Measurements from ENCODE around the gene ANKDD1B.

ANKDD1B gene

GRCh38 chr5:75668977-75669689 is 57.9 kb downstream of the ANKDD1B start:
- H3K79me2 ChIP-seq (ENCODE audit: insufficient read depth, low read length) = no peaks in the 10 kb centered on the region
- H3K36me3 ChIP-seq (ENCODE audit: low read length) = peaks cover 5% of the 10 kb centered on the region; the same call in 1 of the 2 replicates
- H3K4me2 ChIP-seq (ENCODE audit: low read depth, low read length, poor library complexity, severe bottlenecking) = no peak overlapping the region
- H3K9ac ChIP-seq (ENCODE audit: low read length) = no peak overlapping the region
- H3K4me3 ChIP-seq (ENCODE audit: insufficient read depth, low read length, poor library complexity, severe bottlenecking) = no peak overlapping the region
- TF ChIP-seq CTCF (IDR thresholded peaks at IDR 0.05; ENCODE audit: insufficient read depth, low read length, poor library complexity, severe bottlenecking) = no peak
- no peaks in the 10 kb centered on the region for H3K9me2 ChIP-seq (replicated peaks; ENCODE audit: insufficient read depth, low read length)
- no peak overlapping the region for H3K27ac ChIP-seq (ENCODE audit: low read depth, low read length)
- H3K9me3 ChIP-seq (ENCODE audit: insufficient read depth, low read length) = no peaks in the 10 kb centered on the region
- H3K27me3 ChIP-seq (ENCODE audit: low read length) = no peaks in the 10 kb centered on the region
- H3F3A ChIP-seq (ENCODE audit: insufficient read depth) = no peaks in the 10 kb centered on the region
- H2AFZ ChIP-seq (ENCODE audit: low read depth, low read length, severe bottlenecking) = no peak overlapping the region
- no peaks in the 10 kb centered on the region for H4K20me1 ChIP-seq (ENCODE audit: low read depth, low read length)

GRCh38 chr5:75670577-75670976 is 59.3 kb downstream of the ANKDD1B start:
- H3K9ac ChIP-seq (ENCODE audit: low read length) = no peak overlapping the region

GRCh38 chr5:75671506-75671905 is 60.3 kb downstream of the ANKDD1B start:
- H4K20me1 ChIP-seq (ENCODE audit: low read depth, low read length) = no peaks in the 10 kb centered on the region
- H3F3A ChIP-seq (ENCODE audit: insufficient read depth) = no peaks in the 10 kb centered on the region
- no peak overlapping the region for H3K4me2 ChIP-seq (ENCODE audit: low read depth, low read length, poor library complexity, severe bottlenecking)
- no peak overlapping the region for H3K9ac ChIP-seq (ENCODE audit: low read length)
- H3K36me3 ChIP-seq (ENCODE audit: low read length) = peaks cover 5% of the 10 kb centered on the region; the same call in 1 of the 2 replicates
- no peak overlapping the region for H2AFZ ChIP-seq (ENCODE audit: low read depth, low read length, severe bottlenecking)
- H3K9me3 ChIP-seq (ENCODE audit: insufficient read depth, low read length) = no peaks in the 10 kb centered on the region
- no peak overlapping the region for H3K4me3 ChIP-seq (ENCODE audit: insufficient read depth, low read length, poor library complexity, severe bottlenecking)
- no peak for TF ChIP-seq CTCF (IDR thresholded peaks at IDR 0.05; ENCODE audit: insufficient read depth, low read length, poor library complexity, severe bottlenecking)
- TF ChIP-seq EZH2phosphoT487 (conservative IDR thresholded peaks at IDR 0.05; ENCODE audit: low read length) = no peak
- H3K27ac ChIP-seq (ENCODE audit: low read depth, low read length) = no peak overlapping the region
- no peaks in the 10 kb centered on the region for H3K9me2 ChIP-seq (replicated peaks; ENCODE audit: insufficient read depth, low read length)
- no peaks in the 10 kb centered on the region for H3K27me3 ChIP-seq (ENCODE audit: low read length)
- no peaks in the 10 kb centered on the region for H3K79me2 ChIP-seq (ENCODE audit: insufficient read depth, low read length)

More at GRCh38 chr5:75670577-75670976, 59.3 kb downstream of the ANKDD1B start:
- Histone ChIP-seq H3K9me2 (replicated peaks; ENCODE audit: insufficient read depth, low read length) (no peaks in the 10 kb centered on the region), H3K36me3 (ENCODE audit: low read length) (peaks cover 5% of the 10 kb centered on the region; the same call in 1 of the 2 replicates), H3K4me2 (ENCODE audit: low read depth, low read length, poor library complexity, severe bottlenecking) (no peak overlapping the region), H3K9me3 (ENCODE audit: insufficient read depth, low read length) (no peaks in the 10 kb centered on the region), H3K4me3 (ENCODE audit: insufficient read depth, low read length, poor library complexity, severe bottlenecking) (no peak overlapping the region), H3F3A (ENCODE audit: insufficient read depth) (no peaks in the 10 kb centered on the region), H3K27me3 (ENCODE audit: low read length) (no peaks in the 10 kb centered on the region), H3K79me2 (ENCODE audit: insufficient read depth, low read length) (no peaks in the 10 kb centered on the region), H3K27ac (ENCODE audit: low read depth, low read length) (no peak overlapping the region), H2AFZ (ENCODE audit: low read depth, low read length, severe bottlenecking) (no peak overlapping the region), H4K20me1 (ENCODE audit: low read depth, low read length) (no peaks in the 10 kb centered on the region)
- TF ChIP-seq CTCF (IDR thresholded peaks at IDR 0.05; ENCODE audit: insufficient read depth, low read length, poor library complexity, severe bottlenecking) (no peak), EZH2phosphoT487 (conservative IDR thresholded peaks at IDR 0.05; ENCODE audit: low read length) (no peak)

Data from SU-DHL-6 (cell line).